WTC11 (cell line): Measurements from ENCODE around the gene ANXA6. TPM values are rescaled to one million over a fixed set of nuclear protein-coding genes. Genes with fewer than 3 reads are reported as not detected.

Experiments used
- ATAC-seq: fragments of 200-7000 bp; cut with Tn5 transposase; 2 replicates; pipeline ENCODE4 v1.10.0; 2021; ENCODE audit warnings: mild to moderate bottlenecking, moderate library complexity
- CTCF ChIA-PET: fragments of 300-600 bp; sonication (Branson Sonifier 250); formaldehyde crosslinking; loops from one replicate; lab custom pipeline; 2021; ENCODE audit warnings: antibody characterized with exemption; lab: Charles Lee
- POLR2A ChIA-PET: fragments of 350-600 bp; sonication (Branson Sonifier 250); formaldehyde crosslinking; loops from one replicate; lab custom pipeline; 2021; ENCODE audit warnings: antibody characterized with exemption; lab: Charles Lee
- DNase-seq: peaks from one replicate; pipeline ENCODE4 v3.0.0; 2021; ENCODE audit warnings: low spot score
- H3K27ac Mint-ChIP-seq: 2 replicates; pipeline ENCODE4 v1.8.0; 2021; ENCODE audit warnings: mixed read lengths
- H3K27me3 Mint-ChIP-seq: 2 replicates; pipeline ENCODE4 v1.8.0; 2021; ENCODE audit warnings: low read depth, mild to moderate bottlenecking, moderate library complexity, mixed read lengths
- H3K36me3 Mint-ChIP-seq: 2 replicates; pipeline ENCODE4 v1.8.0; 2021; ENCODE audit warnings: mixed read lengths
- H3K4me1 Mint-ChIP-seq: 2 replicates; pipeline ENCODE4 v1.8.0; 2022; ENCODE audit warnings: mixed read lengths
- H3K4me3 Mint-ChIP-seq: 2 replicates; pipeline ENCODE4 v1.8.0; 2021; ENCODE audit warnings: mild to moderate bottlenecking, moderate library complexity, mixed read lengths
- H3K9me3 Mint-ChIP-seq: 2 replicates; pipeline ENCODE4 v1.8.0; 2021; ENCODE audit warnings: mixed read lengths
- CREB1 ChIP-seq: sonication (generic); formaldehyde crosslinking; IDR thresholded peaks from 2 replicates; pipeline ENCODE4 v1.8.0; 2023; ENCODE audit warnings: mild to moderate bottlenecking, missing genetic modification reagents
- FOXK1 ChIP-seq: sonication (generic); formaldehyde crosslinking; IDR thresholded peaks from 2 replicates; pipeline ENCODE4 v1.8.0; 2022; ENCODE audit warnings: mild to moderate bottlenecking, moderate library complexity, missing genetic modification reagents
- FOXP1 ChIP-seq: sonication (generic); formaldehyde crosslinking; IDR thresholded peaks from 2 replicates; pipeline ENCODE4 v1.8.0; 2022; ENCODE audit warnings: missing genetic modification reagents, mild to moderate bottlenecking, moderate library complexity, borderline replicate concordance
- MLX ChIP-seq: sonication (generic); formaldehyde crosslinking; IDR thresholded peaks from 2 replicates; pipeline ENCODE4 v1.8.1; 2023; ENCODE audit warnings: mild to moderate bottlenecking, missing genetic modification reagents, moderate library complexity
- MXD4 ChIP-seq: fragments of 250-450 bp; sonication (Bioruptor Pico); IDR thresholded peaks from 2 replicates; pipeline ENCODE4 v1.8.0; 2021; ENCODE audit warnings: mild to moderate bottlenecking, moderate library complexity, borderline replicate concordance
- MYBL2 ChIP-seq: sonication (generic); formaldehyde crosslinking; IDR thresholded peaks from 2 replicates; pipeline ENCODE4 v1.8.1; 2023; ENCODE audit warnings: mild to moderate bottlenecking, moderate library complexity, missing genetic modification reagents
- NFE2L1 ChIP-seq: sonication (generic); formaldehyde crosslinking; IDR thresholded peaks from 2 replicates; pipeline ENCODE4 v1.8.1; 2023; ENCODE audit warnings: missing genetic modification reagents
- PRRX2 ChIP-seq: fragments of 250-450 bp; sonication (Bioruptor Pico); IDR thresholded peaks from 2 replicates; pipeline ENCODE4 v1.8.0; 2021; ENCODE audit warnings: mild to moderate bottlenecking
- RORB ChIP-seq: fragments of 250-450 bp; sonication (Bioruptor Pico); IDR thresholded peaks from 2 replicates; pipeline ENCODE4 v1.9.0; 2021; ENCODE audit warnings: mild to moderate bottlenecking
- SP1 ChIP-seq: sonication (generic); formaldehyde crosslinking; conservative IDR thresholded peaks from 2 replicates; pipeline ENCODE4 v1.8.1; 2022; ENCODE audit warnings: missing genetic modification reagents
- ZNF281 ChIP-seq: sonication (generic); formaldehyde crosslinking; IDR thresholded peaks from 2 replicates; pipeline ENCODE4 v1.8.0; 2023; ENCODE audit warnings: mild to moderate bottlenecking, missing genetic modification reagents
- total RNA-seq: library from RNA; stranded (reverse); gene quantifications from 3 replicates; pipeline ENCODE4 v1.2.3, GENCODE V29; 2021
- TF ChIP-seq, protein P1 (sequence below): sonication (generic); formaldehyde crosslinking; IDR thresholded peaks from 2 replicates; pipeline ENCODE4 v1.8.1; 2023; ENCODE audit warnings: mild to moderate bottlenecking, missing genetic modification reagents, borderline replicate concordance
- TF ChIP-seq, protein P2 (sequence below): sonication (generic); formaldehyde crosslinking; IDR thresholded peaks from 2 replicates; pipeline ENCODE4 v1.8.0; 2023; ENCODE audit warnings: missing genetic modification reagents

ANXA6 gene
- total RNA-seq, 1 experiment from 2014 or later: 92.8 TPM

- TF ChIP-seq, protein P1, sequence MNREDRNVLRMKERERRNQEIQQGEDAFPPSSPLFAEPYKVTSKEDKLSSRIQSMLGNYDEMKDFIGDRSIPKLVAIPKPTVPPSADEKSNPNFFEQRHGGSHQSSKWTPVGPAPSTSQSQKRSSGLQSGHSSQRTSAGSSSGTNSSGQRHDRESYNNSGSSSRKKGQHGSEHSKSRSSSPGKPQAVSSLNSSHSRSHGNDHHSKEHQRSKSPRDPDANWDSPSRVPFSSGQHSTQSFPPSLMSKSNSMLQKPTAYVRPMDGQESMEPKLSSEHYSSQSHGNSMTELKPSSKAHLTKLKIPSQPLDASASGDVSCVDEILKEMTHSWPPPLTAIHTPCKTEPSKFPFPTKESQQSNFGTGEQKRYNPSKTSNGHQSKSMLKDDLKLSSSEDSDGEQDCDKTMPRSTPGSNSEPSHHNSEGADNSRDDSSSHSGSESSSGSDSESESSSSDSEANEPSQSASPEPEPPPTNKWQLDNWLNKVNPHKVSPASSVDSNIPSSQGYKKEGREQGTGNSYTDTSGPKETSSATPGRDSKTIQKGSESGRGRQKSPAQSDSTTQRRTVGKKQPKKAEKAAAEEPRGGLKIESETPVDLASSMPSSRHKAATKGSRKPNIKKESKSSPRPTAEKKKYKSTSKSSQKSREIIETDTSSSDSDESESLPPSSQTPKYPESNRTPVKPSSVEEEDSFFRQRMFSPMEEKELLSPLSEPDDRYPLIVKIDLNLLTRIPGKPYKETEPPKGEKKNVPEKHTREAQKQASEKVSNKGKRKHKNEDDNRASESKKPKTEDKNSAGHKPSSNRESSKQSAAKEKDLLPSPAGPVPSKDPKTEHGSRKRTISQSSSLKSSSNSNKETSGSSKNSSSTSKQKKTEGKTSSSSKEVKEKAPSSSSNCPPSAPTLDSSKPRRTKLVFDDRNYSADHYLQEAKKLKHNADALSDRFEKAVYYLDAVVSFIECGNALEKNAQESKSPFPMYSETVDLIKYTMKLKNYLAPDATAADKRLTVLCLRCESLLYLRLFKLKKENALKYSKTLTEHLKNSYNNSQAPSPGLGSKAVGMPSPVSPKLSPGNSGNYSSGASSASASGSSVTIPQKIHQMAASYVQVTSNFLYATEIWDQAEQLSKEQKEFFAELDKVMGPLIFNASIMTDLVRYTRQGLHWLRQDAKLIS: no peak
- TF ChIP-seq CREB1 (CRISPR knock-in tag) (no peak), FOXK1 (CRISPR knock-in tag) (no peak), MXD4 (CRISPR knock-in tag) (no peak), MLX (no peak), PRRX2 (CRISPR knock-in tag) (no peak)
Observed at GRCh38 chr5:151073280-151073679, 84.3 kb downstream of the ANXA6 start (continued).

- no peaks in the 10 kb centered on the region for H3K9me3 Mint-ChIP-seq
- no peak overlapping the region; the same call in 1 of the 2 replicates for H3K27ac Mint-ChIP-seq
- H3K36me3 Mint-ChIP-seq: 0 out of 2 replicates have a peak, but pooled peaks cover 3% of the 10 kb centered on the region
- CTCF ChIA-PET: interaction anchor here (1.2 to 1.9 kb wide), 4 partner anchors 16 to 43 kb away, joined by 3 to 12 read pairs (median 6); no protein-coding TSS in a partner anchor
- POLR2A ChIA-PET: no interaction called here
- no peak for DNase-seq
- no peaks in the 10 kb centered on the region for H3K27me3 Mint-ChIP-seq
- no peak for TF ChIP-seq MYBL2 (CRISPR knock-in tag)
- TF ChIP-seq ZNF281 (CRISPR knock-in tag): no peak
- no peak for TF ChIP-seq NFE2L1 (CRISPR knock-in tag)
- TF ChIP-seq, all 79 proteins: peak for 0
- Mint-ChIP-seq H3K4me1 (peaks cover 10% of the 10 kb centered on the region), H3K4me3 (no peak overlapping the region)
- ATAC-seq: no peak
Observed at GRCh38 chr5:151072630-151073025, 85.0 kb downstream of the ANXA6 start.

DNA sequence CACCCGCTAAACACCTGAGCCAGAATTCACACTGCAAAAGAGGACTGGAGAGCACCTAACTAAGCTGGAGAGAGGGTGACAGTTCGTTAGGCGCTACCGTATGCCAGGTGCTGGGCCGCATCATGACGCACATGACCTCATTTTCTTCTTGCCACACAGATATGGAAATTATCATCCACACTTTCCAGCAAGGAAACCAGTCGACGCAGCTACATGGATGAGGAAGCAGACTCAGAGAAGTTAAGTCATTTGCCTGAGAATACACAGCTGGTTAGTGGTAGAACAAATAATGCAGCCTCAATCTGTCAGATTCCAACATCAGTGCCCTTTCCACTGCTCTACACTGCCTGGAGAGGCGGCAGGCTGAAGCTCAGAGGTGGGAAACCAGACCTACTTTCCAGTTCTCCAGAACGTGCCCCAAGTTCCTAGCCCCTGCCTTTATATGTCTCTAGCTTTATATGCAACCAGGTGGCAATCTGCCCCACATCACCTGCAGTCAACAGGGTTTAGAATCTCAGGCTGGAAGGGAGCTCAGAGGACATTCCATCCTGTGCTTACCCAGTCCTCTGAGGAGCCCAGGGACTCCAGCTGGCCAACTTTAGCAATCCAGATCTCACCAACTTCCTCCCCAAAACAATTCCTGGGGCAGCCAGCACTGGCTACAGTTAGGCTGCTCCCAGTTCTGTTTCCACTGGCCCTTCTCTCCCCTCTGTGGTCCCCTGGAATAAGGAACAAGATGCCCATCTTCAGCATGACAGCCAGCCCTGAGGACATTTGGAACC is 85.5 kb downstream of the ANXA6 start:
- POLR2A ChIA-PET: no interaction called here
- Mint-ChIP-seq H3K27ac (no peak overlapping the region; the same call in 1 of the 2 replicates), H3K27me3 (no peaks in the 10 kb centered on the region), H3K36me3 (peaks cover 8% of the 10 kb centered on the region; the same call in 1 of the 2 replicates), H3K4me1 (peaks cover 16% of the 10 kb centered on the region), H3K4me3 (no peak overlapping the region), H3K9me3 (no peaks in the 10 kb centered on the region)
- TF ChIP-seq, protein P2, sequence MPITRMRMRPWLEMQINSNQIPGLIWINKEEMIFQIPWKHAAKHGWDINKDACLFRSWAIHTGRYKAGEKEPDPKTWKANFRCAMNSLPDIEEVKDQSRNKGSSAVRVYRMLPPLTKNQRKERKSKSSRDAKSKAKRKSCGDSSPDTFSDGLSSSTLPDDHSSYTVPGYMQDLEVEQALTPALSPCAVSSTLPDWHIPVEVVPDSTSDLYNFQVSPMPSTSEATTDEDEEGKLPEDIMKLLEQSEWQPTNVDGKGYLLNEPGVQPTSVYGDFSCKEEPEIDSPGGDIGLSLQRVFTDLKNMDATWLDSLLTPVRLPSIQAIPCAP (CRISPR knock-in tag): no peak
- TF ChIP-seq FOXK1 (CRISPR knock-in tag): no peak
- no peak for TF ChIP-seq RORB (CRISPR knock-in tag)
- TF ChIP-seq FOXP1: no peak
- no peak for TF ChIP-seq SP1 (CRISPR knock-in tag)
- CTCF ChIA-PET: interaction anchor here (1.0 to 1.9 kb wide), 5 partner anchors 15 to 93 kb away, joined by 3 to 12 read pairs (median 5); no protein-coding TSS in a partner anchor
- DNase-seq: no peak
- ATAC-seq: no peak
